Heart left ventricle (tissue), 16 donors: ENCODE data around the gene RBBP4. TPM values are rescaled to one million over a fixed set of nuclear protein-coding genes. Genes with fewer than 3 reads are reported as not detected.
A peak's percentile ranks its signal among the peaks of the same experiment; 100 is the strongest.
"Not testable (repeated sequence)": the region's sequence is repeated elsewhere in the genome, so short reads cannot be mapped to it uniquely, and the experiment has no call there.

Experiments
- ATAC-seq, 4 donors: fragments of 200-7000 bp; cut with Tn5 transposase; one replicate each; pipeline ENCODE4 v1.9.1; 2020 to 2022; ENCODE audit warnings: moderate library complexity in 4 of 4, mild to moderate bottlenecking in 3 of 4, moderate number of reproducible peaks in 1 of 4
- DNase-seq, 5 donors: peaks; one replicate each; pipeline ENCODE4 v3.0.0-alpha.2; 2020
- H3K27ac ChIP-seq, 12 donors: fragments of 200-600 bp; sonication (generic) in 4 of 12; one replicate each; pipeline versions ENCODE4 v1.5.0 to v1.8.0; 2016 to 2022; ENCODE audit warnings: mild to moderate bottlenecking in 2 of 12
- H3K27me3 ChIP-seq, 9 donors: fragments of 200-600 bp; sonication (generic) in 2 of 9; one replicate each; pipeline versions ENCODE4 v1.5.1 to v1.8.0; 2016 to 2022; ENCODE audit warnings: mild to moderate bottlenecking in 3 of 9
- H3K36me3 ChIP-seq, 9 donors: fragments of 200-600 bp; sonication (generic) in 2 of 9; one replicate each; pipeline versions ENCODE4 v1.5.0 to v1.8.0; 2018 to 2022; ENCODE audit warnings: mild to moderate bottlenecking in 2 of 9
- H3K4me1 ChIP-seq, 12 donors: fragments of 200-600 bp; sonication (generic) in 4 of 12; one replicate each; pipeline versions ENCODE4 v1.5.0 to v1.8.0; 2016 to 2022; ENCODE audit warnings: mild to moderate bottlenecking in 3 of 12
- H3K4me3 ChIP-seq, 12 donors: fragments of 200-600 bp; sonication (generic) in 4 of 12; one replicate each; pipeline versions ENCODE4 v1.5.0 to v1.8.0; 2017 to 2022; ENCODE audit warnings: mild to moderate bottlenecking in 9 of 12, moderate library complexity in 4 of 12
- H3K9me3 ChIP-seq, 12 donors: fragments of 200-600 bp; sonication (generic) in 4 of 12; one replicate each; pipeline versions ENCODE4 v1.5.0 to v1.8.0; 2016 to 2022; ENCODE audit warnings: mild to moderate bottlenecking in 1 of 12
- CTCF ChIP-seq, 12 donors: fragments of 200-600 bp; sonication (generic) in 4 of 12; IDR thresholded peaks; one replicate each; pipeline versions ENCODE4 v1.5.0 to v1.8.0; 2018 to 2022; ENCODE audit warnings: antibody characterized with exemption in 12 of 12, mild to moderate bottlenecking in 5 of 12
- POLR2A ChIP-seq, 2 donors: fragments of 450-650 bp; IDR thresholded peaks; one replicate each; pipeline ENCODE4 v1.6.1; 2017; ENCODE audit warnings: antibody characterized with exemption in 2 of 2, mild to moderate bottlenecking in 2 of 2, moderate library complexity in 2 of 2
- WGBS, 4 donors: extraction: QIAGEN DNeasy Blood & Tissue Kit in 2 of 4; methylation state at CpG; one replicate each; pipeline versions ENCODE4 v1.1.5 to v1.1.7; 2013 to 2018; 5-methylcytosine and 5-hydroxymethylcytosine counted together
- intact Hi-C, 10 donors: fragments of 100-400 bp; cut with DNase I; formaldehyde crosslinking; loops; one replicate each; pipeline versions ENCODE4 v1.11.1 to v1.14.2; 2022
- polyA plus RNA-seq, 2 donors: library from polyadenylated mRNA; stranded (reverse); fragments of 200-250 nt; gene quantifications; one replicate each; pipeline ENCODE4 v1.2.3, GENCODE V29; 2013
- total RNA-seq, 9 donors: library from RNA; depleted of rRNA in 2 of 9; stranded (reverse); fragments of >200 nt in 2 of 9; fragmentation: NEBNext Ultra II Directional in 3 of 9; extraction: Animal tissue kit (Norgen Biotek cat#: 25700) in 3 of 9; gene quantifications; one replicate each; pipeline versions ENCODE4 v1.1.0 to v1.2.4, GENCODE V29; 2016 to 2023
- donor health status: ischemic (EF 13 %, LVEDD 7.1; RV severe dilation, severe dysfunction).
- donor health status: healthy with polysubstance abuse.
- donor health status: DM: no; HTN: yes; CAD: no.
- donor health status: DM: no; HTN: no; CAD: no.
- donor health status: ischemic (EF 25% LVEDD 6.9; RV normal size, moderate dysfunction).
- donor health status: ischemic (EF 25% LVEDD 5.7; RV mildly dilated, moderate dysfunction).
- donor health status: healthy.
- donor health status: DM: yes; HTN: yes; CAD: no.
- donor health status: ischemic (EF 35%, LVEDD 5.7; RV mildly dilated, moderate dysfunction).
- donor health status: nonischemic (EF 11% LVEDD 7.7; RV severe dilation, severe dysfunction).
- donor health status: DM: yes; HTN: yes; CAD: no.
- donor health status: PGD.
- donor health status: ischemic (EF 29% LVEDD 5.4; RV normal size, mild dysfunction).
- donor health status: nonischemic (EF 23%, LVEDD 6.1; RV moderate dilation, normal function).

The RBBP4 gene
- total and polyA plus RNA-seq, 11 donors: 23.4 to 141 (median 93.2) TPM

DNA sequence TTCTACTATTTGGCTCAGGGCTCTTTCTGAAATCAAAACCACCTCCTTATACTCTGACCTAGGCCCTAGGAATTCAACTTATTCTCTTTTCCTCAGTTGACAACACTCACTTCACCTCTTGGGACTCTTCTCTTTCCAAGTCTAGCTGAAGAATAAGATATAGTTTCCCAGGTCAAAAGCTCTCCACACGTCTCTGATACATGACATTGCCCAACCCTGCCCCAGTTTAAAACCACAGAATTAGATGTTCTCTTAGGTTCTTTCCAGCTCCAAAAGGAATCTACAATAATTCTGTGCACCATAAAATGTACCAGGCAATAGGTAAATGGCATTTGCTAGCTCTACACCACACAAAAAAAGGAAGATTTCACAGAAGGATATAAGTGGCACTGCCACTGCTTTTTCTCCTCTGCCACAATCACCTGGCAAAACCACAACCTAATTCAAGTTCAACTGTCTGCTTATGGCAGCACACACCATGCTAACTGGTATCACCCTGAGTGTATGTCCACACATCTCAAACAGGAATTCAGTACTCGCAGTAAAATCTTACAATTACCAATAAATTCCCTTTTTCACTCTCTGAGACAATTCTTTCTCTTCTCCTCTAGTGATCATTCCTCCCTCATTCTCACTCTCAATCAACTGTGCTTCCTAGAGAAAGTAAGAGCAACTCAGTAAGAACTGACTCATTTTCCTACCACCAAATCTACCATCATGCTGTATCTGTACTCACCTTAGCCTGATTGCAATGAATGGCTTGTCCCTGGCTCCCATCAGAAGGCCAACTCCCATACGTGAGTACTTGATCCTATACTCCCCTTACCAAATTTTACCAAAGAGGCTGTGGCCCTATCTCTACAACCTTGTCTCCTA, 28.0 kb upstream of the RBBP4 start:
- Histone ChIP-seq H3K4me1 (no peaks in the 10 kb centered on the region), H3K27me3 (no peaks in the 10 kb centered on the region), H3K9me3 (no peaks in the 10 kb centered on the region), H3K27ac (no peak overlapping the region), H3K36me3 (peaks cover 0 to 48% (median 24%) of the 10 kb centered on the region in 9 donors), H3K4me3 (no peak overlapping the region)
- no peak for ATAC-seq
- WGBS, 4 donors: 64 to 77% (median 76%) methylated on average over 3 of the region's 3 CpGs
- TF ChIP-seq CTCF (IDR thresholded peaks at IDR 0.05): no peak
- TF ChIP-seq POLR2A (IDR thresholded peaks at IDR 0.05): no peak
- intact Hi-C loops: loop anchor here in 4 of 10 donors (5.0 to 10.0 kb wide), 3 partner anchors 98 to 178 kb away; no protein-coding TSS in a partner anchor
- no peak for DNase-seq

- TF ChIP-seq CTCF (IDR thresholded peaks at IDR 0.05) (no peak), POLR2A (IDR thresholded peaks at IDR 0.05) (no peak)
- Histone ChIP-seq H3K4me3 (no peak overlapping the region), H3K27ac (no peak overlapping the region), H3K9me3 (no peaks in the 10 kb centered on the region), H3K4me1 (no peaks in the 10 kb centered on the region), H3K36me3 (peaks cover 0 to 55% (median 32%) of the 10 kb centered on the region in 9 donors), H3K27me3 (no peaks in the 10 kb centered on the region)
- 82 to 92% (median 85%) methylated on average over 5 of the region's 5 CpGs for WGBS, 4 donors
- DNase-seq (no peak), ATAC-seq (no peak)
- intact Hi-C loops: loop anchor here in 4 of 10 donors (5.0 to 10.0 kb wide), 3 partner anchors 99 to 179 kb away; no protein-coding TSS in a partner anchor
Measured at GRCh38 chr1:32623775-32624174, 27.2 kb upstream of the RBBP4 start.

GRCh38 chr1:32626176-32626575, 24.8 kb upstream of the RBBP4 start:
- peaks cover 0 to 71% (median 50%) of the 10 kb centered on the region in 9 donors for H3K36me3 ChIP-seq
- no peak overlapping the region for H3K27ac ChIP-seq
- intact Hi-C loops: loop anchor here in 3 of 10 donors (10.0 kb wide), 2 partner anchors 101 to 181 kb away; no protein-coding TSS in a partner anchor
- no peak overlapping the region for H3K4me3 ChIP-seq
- ATAC-seq (no peak), DNase-seq (no peak)
- H3K27me3 ChIP-seq: no peaks in the 10 kb centered on the region
- no peaks in the 10 kb centered on the region for H3K4me1 ChIP-seq
- H3K9me3 ChIP-seq: no peaks in the 10 kb centered on the region
- 88 to 97% (median 92%) methylated on average over 1 of the region's 1 CpG for WGBS, 4 donors
- no peak for TF ChIP-seq POLR2A (IDR thresholded peaks at IDR 0.05)
- TF ChIP-seq CTCF (IDR thresholded peaks at IDR 0.05): no peak

GRCh38 chr1:32627596-32628162, 23.3 kb upstream of the RBBP4 start:
- DNase-seq: no peak
- H3K9me3 ChIP-seq: no peaks in the 10 kb centered on the region
- no peak for TF ChIP-seq CTCF (IDR thresholded peaks at IDR 0.05)
- TF ChIP-seq POLR2A (IDR thresholded peaks at IDR 0.05): no peak
- no peak overlapping the region for H3K4me3 ChIP-seq
- no peaks in the 10 kb centered on the region for H3K27me3 ChIP-seq
- intact Hi-C loops: loop anchor here in 3 of 10 donors (10.0 kb wide), 2 partner anchors 103 to 183 kb away; no protein-coding TSS in a partner anchor
- no peak for ATAC-seq
- peaks cover 0 to 81% (median 60%) of the 10 kb centered on the region in 9 donors for H3K36me3 ChIP-seq
- peak overlapping the region in 1 of 12 donors; percentile 32 for H3K27ac ChIP-seq
- 87 to 91% (median 89%) methylated on average over 11 of the region's 11 CpGs for WGBS, 4 donors
- no peaks in the 10 kb centered on the region for H3K4me1 ChIP-seq

- WGBS, 4 donors: 88 to 99% (median 95%) methylated on average over 4 of the region's 4 CpGs
- intact Hi-C loops, H3K4me1 ChIP-seq, H3K9me3 ChIP-seq, H3K4me3 ChIP-seq, DNase-seq, H3K27ac ChIP-seq, H3K27me3 ChIP-seq, ATAC-seq: not testable (repeated sequence)
- H3K36me3 ChIP-seq: peaks cover 0 to 86% (median 72%) of the 10 kb centered on the region in 9 donors
Measured at GRCh38 chr1:32630173-32630572, 20.8 kb upstream of the RBBP4 start.
